PC-3 (cell line): ENCODE measurements around the gene SLC1A6.

ENCODE experiments used
- CTCF ChIP-seq: fragments of 300-600 bp; sonication (generic); conservative IDR thresholded peaks from 2 replicates; pipeline ENCODE4 v1.5.1; 2017; ENCODE audit warnings: antibody characterized with exemption, low read depth, mild to moderate bottlenecking, low read length
- EZH2 ChIP-seq: fragments of 300-600 bp; sonication (generic); IDR thresholded peaks from one replicate; pipeline ENCODE4 v1.6.1; 2017; ENCODE audit warnings: antibody characterized with exemption, mild to moderate bottlenecking, low read length; ENCODE audit not compliant: unreplicated experiment
- EZH2phosphoT487 ChIP-seq: fragments of 300-600 bp; sonication (generic); IDR thresholded peaks from 2 replicates; pipeline ENCODE4 v1.6.1; 2018; ENCODE audit warnings: mild to moderate bottlenecking, antibody characterized with exemption, low read length, borderline replicate concordance

- TF ChIP-seq EZH2 (no peak), CTCF (no peak), EZH2phosphoT487 (no peak)
Measured at GRCh38 chr19:14949876-14950275, 29.8 kb downstream of the SLC1A6 start.
